Erythroblast (primary cell): Measurements from ENCODE around the gene TUT1.

Source experiments
- DNase-seq, 2 experiments: peaks; one replicate each; lab custom pipeline; 2025; lab: John Stamatoyannopoulos, UW
- GATA1 ChIP-seq: IDR thresholded peaks from 2 replicates; pipeline ENCODE4 v1.6.1; 2011; ENCODE audit warnings: low read depth, mild to moderate bottlenecking, control low read depth, low read length, moderate library complexity
- POLR2A ChIP-seq: IDR thresholded peaks from 2 replicates; pipeline ENCODE4 v1.6.1; 2011; ENCODE audit warnings: mild to moderate bottlenecking, low read length

The TUT1 gene

GRCh38 chr11:62610814-62611704, 19.7 kb upstream of the TUT1 start:
- DNase-seq, result no peak
- no peak for TF ChIP-seq GATA1

GRCh38 chr11:62610403-62610802, 19.1 kb upstream of the TUT1 start:
- DNase-seq, result no peak
- TF ChIP-seq POLR2A, result no peak
- TF ChIP-seq GATA1, result no peak

- TF ChIP-seq GATA1 (no peak), POLR2A (no peak)
- DNase-seq, result no peak
These were observed 17.5 kb upstream of the TUT1 start for GRCh38 chr11:62608776-62609175.

- peak in 1 of 2 experiments; percentile 23 for DNase-seq
- no peak for TF ChIP-seq GATA1
- no peak for TF ChIP-seq POLR2A
These were observed 16.4 kb upstream of the TUT1 start for GRCh38 chr11:62607714-62608113.

GRCh38 chr11:62605902-62606301, 14.6 kb upstream of the TUT1 start:
- TF ChIP-seq GATA1 (no peak), POLR2A (no peak)

GRCh38 chr11:62605467-62605866, 14.1 kb upstream of the TUT1 start:
- DNase-seq, result no peak
- TF ChIP-seq POLR2A, result no peak
- no peak for TF ChIP-seq GATA1

More at GRCh38 chr11:62605902-62606301, 14.6 kb upstream of the TUT1 start:
- no peak for DNase-seq

- TF ChIP-seq GATA1 (no peak), POLR2A (no peak)
- DNase-seq, result no peak
These were observed 13.3 kb upstream of the TUT1 start for GRCh38 chr11:62604460-62605120.

- TF ChIP-seq GATA1 (no peak), POLR2A (no peak)
- DNase-seq, result peak in 1 of 2 experiments; percentile 48
These were observed 12.5 kb upstream of the TUT1 start for GRCh38 chr11:62603776-62604299.

- TF ChIP-seq POLR2A (no peak), GATA1 (no peak)
- DNase-seq, result no peak
These were observed 11.7 kb upstream of the TUT1 start for GRCh38 chr11:62603072-62603408.

- TF ChIP-seq GATA1 (no peak), POLR2A (no peak)
- peak; percentile 72 to 75 for DNase-seq
These were observed 11.1 kb upstream of the TUT1 start for GRCh38 chr11:62602141-62603071.

- DNase-seq, result peak; percentile 99
- TF ChIP-seq POLR2A (peak; percentile 82), GATA1 (no peak)
These were observed 10.2 kb upstream of the TUT1 start, which contains the start of gene MTA2 for GRCh38 chr11:62601372-62602140. Gene MTA2, minus strand, starts transcription at chr11:62601865. Its CDS starts 415 bp downstream, at chr11:62601450.

GRCh38 chr11:62601122-62601371, 9.7 kb upstream of the TUT1 start:
- TF ChIP-seq POLR2A (no peak), GATA1 (no peak)
- peak in 1 of 2 experiments; percentile 67 for DNase-seq
